SU-DHL-6 (cell line): ENCODE results near the gene TMA7.

Experiments
- EZH2phosphoT487 ChIP-seq: fragments of 200-600 bp; sonication (generic), shearing (Covaris generic); conservative IDR thresholded peaks from 2 replicates; pipeline ENCODE4 v1.6.1; 2018; ENCODE audit warnings: mild to moderate bottlenecking, antibody characterized with exemption, low read length, moderate library complexity, mixed read lengths
- TF ChIP-seq, protein P1 (sequence below): fragments of 200-600 bp; sonication (generic); IDR thresholded peaks from one replicate; pipeline ENCODE4 v1.5.1; 2017; ENCODE audit warnings: antibody characterized with exemption, mild to moderate bottlenecking, low read length, moderate library complexity; ENCODE audit not compliant: insufficient read depth, poor library complexity, severe bottlenecking

GRCh38 chr3:48474619-48475018, 34.6 kb downstream of the TMA7 start:
- TF ChIP-seq, protein P1, sequence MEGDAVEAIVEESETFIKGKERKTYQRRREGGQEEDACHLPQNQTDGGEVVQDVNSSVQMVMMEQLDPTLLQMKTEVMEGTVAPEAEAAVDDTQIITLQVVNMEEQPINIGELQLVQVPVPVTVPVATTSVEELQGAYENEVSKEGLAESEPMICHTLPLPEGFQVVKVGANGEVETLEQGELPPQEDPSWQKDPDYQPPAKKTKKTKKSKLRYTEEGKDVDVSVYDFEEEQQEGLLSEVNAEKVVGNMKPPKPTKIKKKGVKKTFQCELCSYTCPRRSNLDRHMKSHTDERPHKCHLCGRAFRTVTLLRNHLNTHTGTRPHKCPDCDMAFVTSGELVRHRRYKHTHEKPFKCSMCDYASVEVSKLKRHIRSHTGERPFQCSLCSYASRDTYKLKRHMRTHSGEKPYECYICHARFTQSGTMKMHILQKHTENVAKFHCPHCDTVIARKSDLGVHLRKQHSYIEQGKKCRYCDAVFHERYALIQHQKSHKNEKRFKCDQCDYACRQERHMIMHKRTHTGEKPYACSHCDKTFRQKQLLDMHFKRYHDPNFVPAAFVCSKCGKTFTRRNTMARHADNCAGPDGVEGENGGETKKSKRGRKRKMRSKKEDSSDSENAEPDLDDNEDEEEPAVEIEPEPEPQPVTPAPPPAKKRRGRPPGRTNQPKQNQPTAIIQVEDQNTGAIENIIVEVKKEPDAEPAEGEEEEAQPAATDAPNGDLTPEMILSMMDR, result no peak
- TF ChIP-seq EZH2phosphoT487, result no peak
